ENCODE results near the gene GLTPD2. TPM values are rescaled to one million over a fixed set of nuclear protein-coding genes. Genes with fewer than 3 reads are reported as not detected.

GLTPD2 gene
- total RNA-seq, 4 donors from 2014 or later: 1.2 TPM; not detected in 3

DNA sequence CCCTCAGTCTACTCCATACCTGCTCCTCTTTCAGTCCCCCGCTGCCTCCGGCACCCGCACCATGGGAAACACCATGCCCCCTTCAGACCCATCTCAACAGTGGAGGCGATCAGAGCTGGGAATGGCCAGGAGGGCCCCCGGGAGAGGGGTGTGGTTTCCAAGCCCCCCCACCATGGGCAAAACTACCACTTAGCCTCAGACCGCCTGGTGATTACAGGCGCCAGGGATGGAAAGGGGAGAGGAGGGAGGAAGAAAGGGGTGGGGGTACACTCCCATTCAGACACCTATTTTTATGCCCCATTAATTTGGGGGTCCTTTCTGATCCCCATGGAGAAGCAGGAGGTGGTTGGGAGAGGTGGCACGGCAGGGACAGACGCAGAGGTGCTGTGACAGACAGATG is 13.5 kb downstream of the GLTPD2 start, which contains the start of gene C17orf114:
Gene C17orf114 (minus strand): TSS at position 101 of the 400 bp plus-strand sequence.
- TF ChIP-seq, protein P1, sequence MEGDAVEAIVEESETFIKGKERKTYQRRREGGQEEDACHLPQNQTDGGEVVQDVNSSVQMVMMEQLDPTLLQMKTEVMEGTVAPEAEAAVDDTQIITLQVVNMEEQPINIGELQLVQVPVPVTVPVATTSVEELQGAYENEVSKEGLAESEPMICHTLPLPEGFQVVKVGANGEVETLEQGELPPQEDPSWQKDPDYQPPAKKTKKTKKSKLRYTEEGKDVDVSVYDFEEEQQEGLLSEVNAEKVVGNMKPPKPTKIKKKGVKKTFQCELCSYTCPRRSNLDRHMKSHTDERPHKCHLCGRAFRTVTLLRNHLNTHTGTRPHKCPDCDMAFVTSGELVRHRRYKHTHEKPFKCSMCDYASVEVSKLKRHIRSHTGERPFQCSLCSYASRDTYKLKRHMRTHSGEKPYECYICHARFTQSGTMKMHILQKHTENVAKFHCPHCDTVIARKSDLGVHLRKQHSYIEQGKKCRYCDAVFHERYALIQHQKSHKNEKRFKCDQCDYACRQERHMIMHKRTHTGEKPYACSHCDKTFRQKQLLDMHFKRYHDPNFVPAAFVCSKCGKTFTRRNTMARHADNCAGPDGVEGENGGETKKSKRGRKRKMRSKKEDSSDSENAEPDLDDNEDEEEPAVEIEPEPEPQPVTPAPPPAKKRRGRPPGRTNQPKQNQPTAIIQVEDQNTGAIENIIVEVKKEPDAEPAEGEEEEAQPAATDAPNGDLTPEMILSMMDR (IDR thresholded peaks at IDR 0.05): no peak
- TF ChIP-seq POLR2A (IDR thresholded peaks at IDR 0.05): no peak
- no peak for DNase-seq (ENCODE audit: low spot score in 2 of 2)
- intact Hi-C loops (cut with DNase I; ENCODE audit: low total_unique reads): no loop called here
- H3K4me3 ChIP-seq (ENCODE audit: low read depth, poor library complexity, severe bottlenecking): no peak within 1 kb of the TSS
- 86% methylated on average over 9 of the region's 9 CpGs for whole genome bisulfite sequencing, 2 donors

DNA sequence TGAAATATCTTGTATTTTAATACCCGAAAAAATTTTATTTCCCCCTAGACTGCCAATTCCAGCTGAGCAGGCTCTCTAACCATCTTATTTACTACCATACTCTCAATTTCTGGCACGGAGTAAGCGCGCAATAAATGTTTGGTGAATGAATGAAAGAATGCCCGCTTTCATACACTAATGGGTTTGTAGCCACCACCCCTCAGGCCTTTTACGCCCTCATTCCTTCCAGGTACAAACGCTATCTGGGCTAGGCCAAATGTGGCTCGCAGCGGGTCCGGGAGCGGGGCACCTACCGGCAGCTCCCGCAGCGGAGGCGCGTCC is 17.7 kb downstream of the GLTPD2 start:
- whole genome bisulfite sequencing, 2 donors: 0 to 2% methylated on average over 12 to 16 of the region's 16 CpGs
- H3K4me3 ChIP-seq (ENCODE audit: low read depth, poor library complexity, severe bottlenecking): peak overlapping the region; percentile 55
- intact Hi-C loops (cut with DNase I; ENCODE audit: low total_unique reads): no loop called here
- DNase-seq (ENCODE audit: low spot score in 2 of 2): no peak
- TF ChIP-seq, protein P1 (IDR thresholded peaks at IDR 0.05): no peak
- no peak for TF ChIP-seq POLR2A (IDR thresholded peaks at IDR 0.05)

GRCh38 chr17:4806777-4807604 is 18.2 kb downstream of the GLTPD2 start, which contains the start of gene PLD2:
PLD2 (plus strand) TSS chr17:4807152; CDS start chr17:4807773, 621 bp downstream.
- intact Hi-C loops (cut with DNase I; ENCODE audit: low total_unique reads): no loop called here
- WGBS, 2 donors: 0 to 1% methylated on average over 36 to 60 of the region's 106 CpGs
- TF ChIP-seq, protein P1 (IDR thresholded peaks at IDR 0.05): no peak
- TF ChIP-seq POLR2A (IDR thresholded peaks at IDR 0.05): no peak
- peak within 1 kb of the TSS; percentile 55 for H3K4me3 ChIP-seq (ENCODE audit: low read depth, poor library complexity, severe bottlenecking)
- DNase-seq (ENCODE audit: low spot score in 2 of 2): peak; percentile 76 to 96

- 21 to 22% methylated on average over 32 of the region's 32 CpGs for WGBS, 2 donors
- H3K4me3 ChIP-seq (ENCODE audit: low read depth, poor library complexity, severe bottlenecking): peak overlapping the region; percentile 55
- intact Hi-C loops (cut with DNase I; ENCODE audit: low total_unique reads): no loop called here
- no peak for DNase-seq (ENCODE audit: low spot score in 2 of 2)
- TF ChIP-seq, protein P1 (IDR thresholded peaks at IDR 0.05): no peak
- TF ChIP-seq POLR2A (IDR thresholded peaks at IDR 0.05): no peak
Observed at GRCh38 chr17:4807605-4808377, 19.0 kb downstream of the GLTPD2 start.

GRCh38 chr17:4808378-4808767 is 19.6 kb downstream of the GLTPD2 start:
- DNase-seq (ENCODE audit: low spot score in 2 of 2): peak in 1 of 2 donors; percentile 91
- intact Hi-C loops (cut with DNase I; ENCODE audit: low total_unique reads): no loop called here
- 40 to 42% methylated on average over 6 of the region's 6 CpGs for WGBS, 2 donors
- TF ChIP-seq POLR2A (IDR thresholded peaks at IDR 0.05): no peak
- TF ChIP-seq, protein P1 (IDR thresholded peaks at IDR 0.05): no peak
- no peak overlapping the region for H3K4me3 ChIP-seq (ENCODE audit: low read depth, poor library complexity, severe bottlenecking)

All from lower leg skin (tissue), 4 donors.